ENCODE data around the gene STARD3. TPM values are rescaled to one million over a fixed set of nuclear protein-coding genes. Genes with fewer than 3 reads are reported as not detected.

Gene STARD3
- total RNA-seq, 1 experiment from 2014 or later, result 2,579 TPM

- peak; percentile 82 for DNase-seq
- H3K4me3 Mint-ChIP-seq (ENCODE audit: low read depth, unreplicated experiment), result peak overlapping the region; percentile 2
- H3K4me1 Mint-ChIP-seq (ENCODE audit: low read depth, unreplicated experiment), result peaks cover 41% of the 10 kb centered on the region
- peaks cover 23% of the 10 kb centered on the region for H3K36me3 Mint-ChIP-seq (ENCODE audit: insufficient read depth, unreplicated experiment)
- CTCF ChIA-PET, result interaction anchor here (0.6 to 161.2 kb wide), 35 partner anchors 7 to 1267 kb away, joined by 3 to 42089 read pairs (median 5); partner anchors contain the start of genes ERBB2, GRB7, GSDMA and GSDMB
- BruUV-seq (replicated peaks), result no TSS peak
- H3K27me3 Mint-ChIP-seq (ENCODE audit: unreplicated experiment), result peaks cover 85% of the 10 kb centered on the region
- no peaks in the 10 kb centered on the region for H3K9me3 Mint-ChIP-seq (ENCODE audit: low read depth, unreplicated experiment)
- intact Hi-C loops (cut with micrococcal nuclease; ENCODE audit: unreplicated experiment), result no loop called here
- no peak overlapping the region for H3K27ac Mint-ChIP-seq (ENCODE audit: unreplicated experiment)
- no peak for TF ChIP-seq CTCF (IDR thresholded peaks at IDR 0.05; ENCODE audit: unreplicated experiment)
Measured at GRCh38 chr17:39627712-39628516, 9.0 kb upstream of the STARD3 start.

- BruUV-seq (replicated peaks), result no TSS peak
- Mint-ChIP-seq H3K27me3 (ENCODE audit: unreplicated experiment) (peaks cover 85% of the 10 kb centered on the region), H3K4me3 (ENCODE audit: low read depth, unreplicated experiment) (no peak overlapping the region), H3K4me1 (ENCODE audit: low read depth, unreplicated experiment) (peaks cover 36% of the 10 kb centered on the region), H3K9me3 (ENCODE audit: low read depth, unreplicated experiment) (no peaks in the 10 kb centered on the region), H3K36me3 (ENCODE audit: insufficient read depth, unreplicated experiment) (peaks cover 17% of the 10 kb centered on the region), H3K27ac (ENCODE audit: unreplicated experiment) (no peak overlapping the region)
- CTCF ChIA-PET, result interaction anchor here (0.5 to 161.2 kb wide), 29 partner anchors 8 to 930 kb away, joined by 3 to 42089 read pairs (median 6); partner anchors contain the start of genes ERBB2, GRB7, GSDMA and GSDMB
- DNase-seq, result peak; percentile 83
- TF ChIP-seq CTCF (IDR thresholded peaks at IDR 0.05; ENCODE audit: unreplicated experiment), result no peak
- intact Hi-C loops (cut with micrococcal nuclease; ENCODE audit: unreplicated experiment), result no loop called here
Measured at GRCh38 chr17:39628655-39629493, 8.1 kb upstream of the STARD3 start.

GRCh38 chr17:39629494-39629880 lies 7.5 kb upstream of the STARD3 start:
- CTCF ChIA-PET, result interaction anchor here (0.6 to 161.2 kb wide), 20 partner anchors 9 to 920 kb away, joined by 3 to 42089 read pairs (median 15); partner anchors contain the start of genes ERBB2, GRB7, GSDMA and GSDMB
- BruUV-seq (replicated peaks), result no TSS peak
- H3K27ac Mint-ChIP-seq (ENCODE audit: unreplicated experiment), result no peak overlapping the region
- peaks cover 17% of the 10 kb centered on the region for H3K36me3 Mint-ChIP-seq (ENCODE audit: insufficient read depth, unreplicated experiment)
- peaks cover 79% of the 10 kb centered on the region for H3K27me3 Mint-ChIP-seq (ENCODE audit: unreplicated experiment)
- no peak overlapping the region for H3K4me3 Mint-ChIP-seq (ENCODE audit: low read depth, unreplicated experiment)
- peaks cover 36% of the 10 kb centered on the region for H3K4me1 Mint-ChIP-seq (ENCODE audit: low read depth, unreplicated experiment)
- peak; percentile 82 for DNase-seq
- intact Hi-C loops (cut with micrococcal nuclease; ENCODE audit: unreplicated experiment), result no loop called here
- TF ChIP-seq CTCF (IDR thresholded peaks at IDR 0.05; ENCODE audit: unreplicated experiment), result no peak
- no peaks in the 10 kb centered on the region for H3K9me3 Mint-ChIP-seq (ENCODE audit: low read depth, unreplicated experiment)

GRCh38 chr17:39629898-39630297 lies 7.0 kb upstream of the STARD3 start:
- no peak overlapping the region for H3K4me3 Mint-ChIP-seq (ENCODE audit: low read depth, unreplicated experiment)
- peak; percentile 81 for DNase-seq
- intact Hi-C loops (cut with micrococcal nuclease; ENCODE audit: unreplicated experiment), result loop anchor here (5.0 to 10.0 kb wide), 4 partner anchors 485 to 865 kb away; partner anchors contain the start of gene CDC6
- TF ChIP-seq CTCF (IDR thresholded peaks at IDR 0.05; ENCODE audit: unreplicated experiment), result no peak
- H3K9me3 Mint-ChIP-seq (ENCODE audit: low read depth, unreplicated experiment), result no peaks in the 10 kb centered on the region
- H3K27me3 Mint-ChIP-seq (ENCODE audit: unreplicated experiment), result peaks cover 74% of the 10 kb centered on the region
- peaks cover 17% of the 10 kb centered on the region for H3K36me3 Mint-ChIP-seq (ENCODE audit: insufficient read depth, unreplicated experiment)
- CTCF ChIA-PET, result interaction anchor here (1.1 to 161.2 kb wide), 14 partner anchors 9 to 337 kb away, joined by 3 to 42089 read pairs (median 49); partner anchors contain the start of genes ERBB2, GRB7, GSDMA and GSDMB
- BruUV-seq (replicated peaks), result no TSS peak
- H3K27ac Mint-ChIP-seq (ENCODE audit: unreplicated experiment), result no peak overlapping the region
- peaks cover 36% of the 10 kb centered on the region for H3K4me1 Mint-ChIP-seq (ENCODE audit: low read depth, unreplicated experiment)

Data from Calu3 (cell line).